GM23338 (cell line): ENCODE data around the gene WSCD1.

Experiments
- EZH2phosphoT487 ChIP-seq: fragments of 200-600 bp; sonication (generic); IDR thresholded peaks from one replicate; pipeline ENCODE4 v1.8.1; 2018; ENCODE audit warnings: antibody characterized with exemption; ENCODE audit not compliant: unreplicated experiment
- NANOG ChIP-seq: IDR thresholded peaks from 2 replicates; pipeline ENCODE4 v1.6.1; 2016; ENCODE audit warnings: antibody characterized with exemption, borderline replicate concordance
- POLR2AphosphoS5 ChIP-seq: IDR thresholded peaks from 2 replicates; pipeline ENCODE4 v1.6.1; 2016; ENCODE audit warnings: antibody characterized with exemption, low read depth
- ZNF114 ChIP-seq: fragments of 250-450 bp; sonication (Bioruptor Pico); IDR thresholded peaks from 2 replicates; pipeline ENCODE4 v1.5.0; 2020; ENCODE audit warnings: mild to moderate bottlenecking, moderate library complexity
- ZNF331 ChIP-seq: fragments of 250-450 bp; sonication (Bioruptor Pico); IDR thresholded peaks from 2 replicates; pipeline ENCODE4 v1.5.0; 2020; ENCODE audit warnings: low read depth, mild to moderate bottlenecking, moderate library complexity
- TF ChIP-seq, protein P1 (sequence below), 2 experiments: fragments of 200-600 bp in 1 of 2; sonication (generic) in 1 of 2; conservative IDR thresholded peaks; 2 replicates each; pipeline versions ENCODE4 v1.5.1 to v1.6.1; 2016 to 2017; ENCODE audit warnings: antibody characterized with exemption in 2 of 2, low read depth in 2 of 2, mild to moderate bottlenecking in 2 of 2, moderate library complexity in 1 of 2
- TF ChIP-seq, protein P2 (sequence below): IDR thresholded peaks from one replicate; pipeline ENCODE4 v1.6.1; 2018; ENCODE audit warnings: antibody characterized with exemption; ENCODE audit not compliant: unreplicated experiment

DNA sequence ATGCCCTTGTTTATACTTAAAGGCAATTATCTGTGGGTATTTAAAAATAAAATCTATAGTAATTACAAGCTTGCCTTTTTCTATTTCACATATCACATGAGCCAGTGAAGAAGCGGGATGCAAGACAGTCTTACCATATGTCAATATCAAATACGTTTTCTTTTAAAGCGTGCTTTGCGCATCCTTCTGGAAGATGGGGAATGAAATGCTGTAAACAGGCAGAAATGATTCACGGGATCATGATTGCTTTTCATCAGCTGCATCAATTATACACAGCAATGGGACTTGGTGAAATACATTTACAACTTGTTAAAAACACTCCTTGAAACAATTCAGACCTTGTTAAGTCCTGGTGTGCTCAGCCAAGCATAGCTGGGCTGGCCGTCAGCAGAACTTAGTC, 72.5 kb downstream of the WSCD1 start:
- TF ChIP-seq, protein P1, sequence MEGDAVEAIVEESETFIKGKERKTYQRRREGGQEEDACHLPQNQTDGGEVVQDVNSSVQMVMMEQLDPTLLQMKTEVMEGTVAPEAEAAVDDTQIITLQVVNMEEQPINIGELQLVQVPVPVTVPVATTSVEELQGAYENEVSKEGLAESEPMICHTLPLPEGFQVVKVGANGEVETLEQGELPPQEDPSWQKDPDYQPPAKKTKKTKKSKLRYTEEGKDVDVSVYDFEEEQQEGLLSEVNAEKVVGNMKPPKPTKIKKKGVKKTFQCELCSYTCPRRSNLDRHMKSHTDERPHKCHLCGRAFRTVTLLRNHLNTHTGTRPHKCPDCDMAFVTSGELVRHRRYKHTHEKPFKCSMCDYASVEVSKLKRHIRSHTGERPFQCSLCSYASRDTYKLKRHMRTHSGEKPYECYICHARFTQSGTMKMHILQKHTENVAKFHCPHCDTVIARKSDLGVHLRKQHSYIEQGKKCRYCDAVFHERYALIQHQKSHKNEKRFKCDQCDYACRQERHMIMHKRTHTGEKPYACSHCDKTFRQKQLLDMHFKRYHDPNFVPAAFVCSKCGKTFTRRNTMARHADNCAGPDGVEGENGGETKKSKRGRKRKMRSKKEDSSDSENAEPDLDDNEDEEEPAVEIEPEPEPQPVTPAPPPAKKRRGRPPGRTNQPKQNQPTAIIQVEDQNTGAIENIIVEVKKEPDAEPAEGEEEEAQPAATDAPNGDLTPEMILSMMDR (conservative IDR thresholded peaks at IDR 0.05; ENCODE audit: low read depth in 2 of 2): no peak
- TF ChIP-seq POLR2AphosphoS5 (no peak), EZH2phosphoT487 (no peak), ZNF331 (CRISPR knock-in tag) (no peak), ZNF114 (CRISPR knock-in tag) (no peak), NANOG (no peak)
- TF ChIP-seq, protein P2, sequence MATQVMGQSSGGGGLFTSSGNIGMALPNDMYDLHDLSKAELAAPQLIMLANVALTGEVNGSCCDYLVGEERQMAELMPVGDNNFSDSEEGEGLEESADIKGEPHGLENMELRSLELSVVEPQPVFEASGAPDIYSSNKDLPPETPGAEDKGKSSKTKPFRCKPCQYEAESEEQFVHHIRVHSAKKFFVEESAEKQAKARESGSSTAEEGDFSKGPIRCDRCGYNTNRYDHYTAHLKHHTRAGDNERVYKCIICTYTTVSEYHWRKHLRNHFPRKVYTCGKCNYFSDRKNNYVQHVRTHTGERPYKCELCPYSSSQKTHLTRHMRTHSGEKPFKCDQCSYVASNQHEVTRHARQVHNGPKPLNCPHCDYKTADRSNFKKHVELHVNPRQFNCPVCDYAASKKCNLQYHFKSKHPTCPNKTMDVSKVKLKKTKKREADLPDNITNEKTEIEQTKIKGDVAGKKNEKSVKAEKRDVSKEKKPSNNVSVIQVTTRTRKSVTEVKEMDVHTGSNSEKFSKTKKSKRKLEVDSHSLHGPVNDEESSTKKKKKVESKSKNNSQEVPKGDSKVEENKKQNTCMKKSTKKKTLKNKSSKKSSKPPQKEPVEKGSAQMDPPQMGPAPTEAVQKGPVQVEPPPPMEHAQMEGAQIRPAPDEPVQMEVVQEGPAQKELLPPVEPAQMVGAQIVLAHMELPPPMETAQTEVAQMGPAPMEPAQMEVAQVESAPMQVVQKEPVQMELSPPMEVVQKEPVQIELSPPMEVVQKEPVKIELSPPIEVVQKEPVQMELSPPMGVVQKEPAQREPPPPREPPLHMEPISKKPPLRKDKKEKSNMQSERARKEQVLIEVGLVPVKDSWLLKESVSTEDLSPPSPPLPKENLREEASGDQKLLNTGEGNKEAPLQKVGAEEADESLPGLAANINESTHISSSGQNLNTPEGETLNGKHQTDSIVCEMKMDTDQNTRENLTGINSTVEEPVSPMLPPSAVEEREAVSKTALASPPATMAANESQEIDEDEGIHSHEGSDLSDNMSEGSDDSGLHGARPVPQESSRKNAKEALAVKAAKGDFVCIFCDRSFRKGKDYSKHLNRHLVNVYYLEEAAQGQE: no peak
